Activated naive CD8-positive, alpha-beta T cell (primary cell): ENCODE measurements around the gene ATXN7L1.
"Not testable (repeated sequence)": the region's sequence is repeated elsewhere in the genome, so short reads cannot be mapped to it uniquely, and the experiment has no call there.

ENCODE experiments used
- H3K27ac Mint-ChIP-seq: one replicate; pipeline ENCODE4 v1.8.0; 2021; ENCODE audit warnings: mixed read lengths
- H3K27me3 Mint-ChIP-seq: one replicate; pipeline ENCODE4 v1.8.0; 2021; ENCODE audit warnings: mixed read lengths
- H3K36me3 Mint-ChIP-seq: one replicate; pipeline ENCODE4 v1.8.0; 2021; ENCODE audit warnings: mixed read lengths
- H3K4me1 Mint-ChIP-seq: one replicate; pipeline ENCODE4 v1.8.0; 2021; ENCODE audit warnings: low read depth, mixed read lengths
- H3K4me3 Mint-ChIP-seq: one replicate; pipeline ENCODE4 v1.8.0; 2021; ENCODE audit warnings: mild to moderate bottlenecking, mixed read lengths
- H3K9me3 Mint-ChIP-seq: one replicate; pipeline ENCODE4 v1.8.0; 2021; ENCODE audit warnings: low read depth, mixed read lengths

ATXN7L1 gene

GRCh38 chr7:105796365-105796764 lies 80.0 kb downstream of the ATXN7L1 start:
- Mint-ChIP-seq H3K9me3 (no peaks in the 10 kb centered on the region), H3K36me3 (peaks cover 8% of the 10 kb centered on the region), H3K4me1 (peaks cover 30% of the 10 kb centered on the region), H3K27me3 (no peaks in the 10 kb centered on the region), H3K4me3 (no peak overlapping the region), H3K27ac (no peak overlapping the region)

- Mint-ChIP-seq H3K4me3 (no peak overlapping the region), H3K36me3 (peaks cover 8% of the 10 kb centered on the region), H3K27me3 (no peaks in the 10 kb centered on the region), H3K9me3 (no peaks in the 10 kb centered on the region), H3K27ac (no peak overlapping the region), H3K4me1 (peaks cover 17% of the 10 kb centered on the region)
These were observed 81.4 kb downstream of the ATXN7L1 start for GRCh38 chr7:105794741-105795729.

- Mint-ChIP-seq H3K4me3 (no peak overlapping the region), H3K9me3 (no peaks in the 10 kb centered on the region), H3K27me3 (no peaks in the 10 kb centered on the region), H3K4me1 (peaks cover 7% of the 10 kb centered on the region), H3K36me3 (peaks cover 9% of the 10 kb centered on the region), H3K27ac (no peak overlapping the region)
These were observed 83.7 kb downstream of the ATXN7L1 start for GRCh38 chr7:105792488-105793370.

- no peaks in the 10 kb centered on the region for H3K27me3 Mint-ChIP-seq
- H3K36me3 Mint-ChIP-seq: peaks cover 9% of the 10 kb centered on the region
- peaks cover 5% of the 10 kb centered on the region for H3K4me1 Mint-ChIP-seq
- H3K27ac Mint-ChIP-seq: no peak overlapping the region
- no peaks in the 10 kb centered on the region for H3K9me3 Mint-ChIP-seq
- no peak overlapping the region for H3K4me3 Mint-ChIP-seq
These were observed 84.5 kb downstream of the ATXN7L1 start for GRCh38 chr7:105791926-105792325.

GRCh38 chr7:105790996-105791395 lies 85.4 kb downstream of the ATXN7L1 start:
- H3K4me3 Mint-ChIP-seq: no peak overlapping the region

GRCh38 chr7:105790452-105790851 lies 85.9 kb downstream of the ATXN7L1 start:
- not testable (repeated sequence) for H3K4me3 Mint-ChIP-seq, H3K4me1 Mint-ChIP-seq, H3K36me3 Mint-ChIP-seq, H3K27me3 Mint-ChIP-seq, H3K9me3 Mint-ChIP-seq, H3K27ac Mint-ChIP-seq

More at GRCh38 chr7:105790996-105791395, 85.4 kb downstream of the ATXN7L1 start:
- Mint-ChIP-seq H3K36me3 (peaks cover 9% of the 10 kb centered on the region), H3K9me3 (no peaks in the 10 kb centered on the region), H3K27me3 (no peaks in the 10 kb centered on the region), H3K27ac (no peak overlapping the region), H3K4me1 (peaks cover 2% of the 10 kb centered on the region)

GRCh38 chr7:105788816-105789349 lies 87.5 kb downstream of the ATXN7L1 start:
- Mint-ChIP-seq H3K9me3 (no peaks in the 10 kb centered on the region), H3K4me1 (peaks cover 5% of the 10 kb centered on the region), H3K27me3 (no peaks in the 10 kb centered on the region), H3K36me3 (peaks cover 7% of the 10 kb centered on the region), H3K4me3 (no peak overlapping the region), H3K27ac (no peak overlapping the region)

- Mint-ChIP-seq H3K9me3 (no peaks in the 10 kb centered on the region), H3K4me3 (no peak overlapping the region), H3K4me1 (peaks cover 5% of the 10 kb centered on the region), H3K27me3 (no peaks in the 10 kb centered on the region), H3K27ac (no peak overlapping the region), H3K36me3 (peaks cover 7% of the 10 kb centered on the region)
These were observed 88.0 kb downstream of the ATXN7L1 start for GRCh38 chr7:105788356-105788755.

GRCh38 chr7:105787793-105788192 lies 88.6 kb downstream of the ATXN7L1 start:
- no peaks in the 10 kb centered on the region for H3K9me3 Mint-ChIP-seq
- peaks cover 9% of the 10 kb centered on the region for H3K4me1 Mint-ChIP-seq
- H3K4me3 Mint-ChIP-seq: no peak overlapping the region
- no peak overlapping the region for H3K27ac Mint-ChIP-seq
- H3K36me3 Mint-ChIP-seq: peaks cover 7% of the 10 kb centered on the region
- H3K27me3 Mint-ChIP-seq: no peaks in the 10 kb centered on the region

- Mint-ChIP-seq H3K27me3 (no peaks in the 10 kb centered on the region), H3K9me3 (no peaks in the 10 kb centered on the region), H3K27ac (no peak overlapping the region), H3K4me1 (peaks cover 12% of the 10 kb centered on the region), H3K36me3 (peaks cover 7% of the 10 kb centered on the region), H3K4me3 (no peak overlapping the region)
These were observed 89.6 kb downstream of the ATXN7L1 start for GRCh38 chr7:105786520-105787470.

GRCh38 chr7:105782391-105783042 lies 93.9 kb downstream of the ATXN7L1 start:
- peaks cover 12% of the 10 kb centered on the region for H3K4me1 Mint-ChIP-seq
- no peak overlapping the region for H3K4me3 Mint-ChIP-seq
- H3K27me3 Mint-ChIP-seq: no peaks in the 10 kb centered on the region
- H3K9me3 Mint-ChIP-seq: no peaks in the 10 kb centered on the region
- peaks cover 9% of the 10 kb centered on the region for H3K36me3 Mint-ChIP-seq
- no peak overlapping the region for H3K27ac Mint-ChIP-seq

GRCh38 chr7:105779856-105780780 lies 96.3 kb downstream of the ATXN7L1 start:
- Mint-ChIP-seq H3K4me3 (no peak overlapping the region), H3K27me3 (no peaks in the 10 kb centered on the region), H3K9me3 (no peaks in the 10 kb centered on the region), H3K27ac (no peak overlapping the region), H3K36me3 (peaks cover 12% of the 10 kb centered on the region), H3K4me1 (peaks cover 12% of the 10 kb centered on the region)

- H3K9me3 Mint-ChIP-seq: no peaks in the 10 kb centered on the region
- no peak overlapping the region for H3K4me3 Mint-ChIP-seq
- peaks cover 9% of the 10 kb centered on the region for H3K4me1 Mint-ChIP-seq
- no peaks in the 10 kb centered on the region for H3K27me3 Mint-ChIP-seq
- peaks cover 7% of the 10 kb centered on the region for H3K36me3 Mint-ChIP-seq
- no peak overlapping the region for H3K27ac Mint-ChIP-seq
These were observed 97.4 kb downstream of the ATXN7L1 start for GRCh38 chr7:105778956-105779355.
